ENCODE measurements around the gene ALDH4A1. TPM values are rescaled to one million over a fixed set of nuclear protein-coding genes. Genes with fewer than 3 reads are reported as not detected.

The ALDH4A1 gene
- total and polyA plus RNA-seq, 9 of the 15 experiments (the other 6 are each of a cell fraction or from before 2014, with no cell fraction given) = 0.27 to 31.4 (median 16.6) TPM

DNA sequence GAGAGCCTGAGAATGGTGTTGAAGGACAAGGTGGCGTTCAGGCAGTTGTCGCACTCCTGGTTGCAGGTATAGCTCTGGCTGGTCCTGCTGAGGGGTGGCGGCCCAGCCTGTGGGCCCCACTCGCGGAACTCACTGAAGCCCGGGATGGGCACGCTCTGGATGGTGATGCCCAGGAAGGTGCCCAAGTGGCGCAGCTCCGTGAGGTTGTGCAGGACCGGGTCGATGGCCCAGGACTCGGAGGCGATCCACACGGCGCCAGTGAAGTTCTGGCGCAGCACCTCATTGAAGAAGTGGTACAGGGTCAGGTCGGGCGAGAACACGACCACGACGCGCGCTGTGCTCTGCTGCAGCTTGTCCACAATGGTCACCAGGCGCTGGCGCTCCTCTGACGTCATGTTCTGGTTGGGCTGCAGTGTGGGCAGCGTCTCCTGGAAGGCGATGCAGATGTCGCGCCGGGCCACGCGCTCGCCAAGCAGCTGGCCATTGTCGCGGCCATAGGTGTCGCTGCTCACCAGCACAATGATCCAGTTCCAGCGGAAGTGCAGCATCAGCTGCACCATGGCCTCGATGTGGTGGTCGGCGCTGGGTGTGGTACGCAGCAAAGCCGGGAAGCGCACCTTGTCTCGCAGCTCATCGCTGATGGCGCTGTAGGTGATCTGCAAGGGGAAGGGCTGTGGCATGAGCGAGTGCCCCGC lies 47.9 kb downstream of the ALDH4A1 start (continued):
- TF ChIP-seq, protein P1, sequence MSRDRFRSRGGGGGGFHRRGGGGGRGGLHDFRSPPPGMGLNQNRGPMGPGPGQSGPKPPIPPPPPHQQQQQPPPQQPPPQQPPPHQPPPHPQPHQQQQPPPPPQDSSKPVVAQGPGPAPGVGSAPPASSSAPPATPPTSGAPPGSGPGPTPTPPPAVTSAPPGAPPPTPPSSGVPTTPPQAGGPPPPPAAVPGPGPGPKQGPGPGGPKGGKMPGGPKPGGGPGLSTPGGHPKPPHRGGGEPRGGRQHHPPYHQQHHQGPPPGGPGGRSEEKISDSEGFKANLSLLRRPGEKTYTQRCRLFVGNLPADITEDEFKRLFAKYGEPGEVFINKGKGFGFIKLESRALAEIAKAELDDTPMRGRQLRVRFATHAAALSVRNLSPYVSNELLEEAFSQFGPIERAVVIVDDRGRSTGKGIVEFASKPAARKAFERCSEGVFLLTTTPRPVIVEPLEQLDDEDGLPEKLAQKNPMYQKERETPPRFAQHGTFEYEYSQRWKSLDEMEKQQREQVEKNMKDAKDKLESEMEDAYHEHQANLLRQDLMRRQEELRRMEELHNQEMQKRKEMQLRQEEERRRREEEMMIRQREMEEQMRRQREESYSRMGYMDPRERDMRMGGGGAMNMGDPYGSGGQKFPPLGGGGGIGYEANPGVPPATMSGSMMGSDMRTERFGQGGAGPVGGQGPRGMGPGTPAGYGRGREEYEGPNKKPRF (IDR thresholded peaks at IDR 0.05; ENCODE audit: low read depth, low read length) = no peak
- peak; percentile 62; the same call in 1 of the 2 replicates for TF ChIP-seq HCFC1 (IDR thresholded peaks at IDR 0.05; ENCODE audit: low read depth, low read length)
- TF ChIP-seq SMAD4 (CRISPR knock-in tag; conservative IDR thresholded peaks at IDR 0.05) = no peak
- TF ChIP-seq, protein P2, sequence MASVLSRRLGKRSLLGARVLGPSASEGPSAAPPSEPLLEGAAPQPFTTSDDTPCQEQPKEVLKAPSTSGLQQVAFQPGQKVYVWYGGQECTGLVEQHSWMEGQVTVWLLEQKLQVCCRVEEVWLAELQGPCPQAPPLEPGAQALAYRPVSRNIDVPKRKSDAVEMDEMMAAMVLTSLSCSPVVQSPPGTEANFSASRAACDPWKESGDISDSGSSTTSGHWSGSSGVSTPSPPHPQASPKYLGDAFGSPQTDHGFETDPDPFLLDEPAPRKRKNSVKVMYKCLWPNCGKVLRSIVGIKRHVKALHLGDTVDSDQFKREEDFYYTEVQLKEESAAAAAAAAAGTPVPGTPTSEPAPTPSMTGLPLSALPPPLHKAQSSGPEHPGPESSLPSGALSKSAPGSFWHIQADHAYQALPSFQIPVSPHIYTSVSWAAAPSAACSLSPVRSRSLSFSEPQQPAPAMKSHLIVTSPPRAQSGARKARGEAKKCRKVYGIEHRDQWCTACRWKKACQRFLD (CRISPR knock-in tag; IDR thresholded peaks at IDR 0.05) = no peak
- TF ChIP-seq COPS2 (conservative IDR thresholded peaks at IDR 0.05) = no peak
- no peak for TF ChIP-seq PHF20 (IDR thresholded peaks at IDR 0.05; ENCODE audit: partially characterized antibody)
- TF ChIP-seq ETV5 (CRISPR knock-in tag; IDR thresholded peaks at IDR 0.05; ENCODE audit: low read depth) = no peak; the same call in 1 of the 2 replicates
- TF ChIP-seq ATF7 (IDR thresholded peaks at IDR 0.05) = peak; percentile 78; the same call in 1 of the 2 replicates
- TF ChIP-seq HDAC8 (tag; IDR thresholded peaks at IDR 0.05) = no peak
- peak; percentile 33 for TF ChIP-seq C11orf30 (IDR thresholded peaks at IDR 0.05; ENCODE audit: low read depth)
- 0 out of 2 replicates have a peak, but pooled peaks have one; percentile 33 for TF ChIP-seq SMC3 (conservative IDR thresholded peaks at IDR 0.05; ENCODE audit: insufficient read depth, low read depth, low read length)
- TF ChIP-seq CBX3 (IDR thresholded peaks at IDR 0.05; ENCODE audit: borderline replicate concordance in 1 of 2, low read length in 2 of 2) = peak in 1 of 2 experiments; percentile 21; a peak in 1 of 3 replicates
- TF ChIP-seq CBFA2T2 (conservative IDR thresholded peaks at IDR 0.05) = no peak
- no peak for TF ChIP-seq ARNT (IDR thresholded peaks at IDR 0.05)
- peak; percentile 76; the same call in 1 of the 2 replicates for TF ChIP-seq MTA1 (IDR thresholded peaks at IDR 0.05; ENCODE audit: borderline replicate concordance)
- TF ChIP-seq NCOA4 (IDR thresholded peaks at IDR 0.05; ENCODE audit: partially characterized antibody) = no peak
- TF ChIP-seq ZNF23 (CRISPR knock-in tag; IDR thresholded peaks at IDR 0.05) = no peak
- peak; percentile 66 for TF ChIP-seq ETV1 (tag; conservative IDR thresholded peaks at IDR 0.05; ENCODE audit: low read depth)
- peak; percentile 43 for TF ChIP-seq DACH1 (IDR thresholded peaks at IDR 0.05; ENCODE audit: partially characterized antibody)
- no peak for TF ChIP-seq MTA2 (IDR thresholded peaks at IDR 0.05; ENCODE audit: low read depth)
- TF ChIP-seq, protein P3, sequence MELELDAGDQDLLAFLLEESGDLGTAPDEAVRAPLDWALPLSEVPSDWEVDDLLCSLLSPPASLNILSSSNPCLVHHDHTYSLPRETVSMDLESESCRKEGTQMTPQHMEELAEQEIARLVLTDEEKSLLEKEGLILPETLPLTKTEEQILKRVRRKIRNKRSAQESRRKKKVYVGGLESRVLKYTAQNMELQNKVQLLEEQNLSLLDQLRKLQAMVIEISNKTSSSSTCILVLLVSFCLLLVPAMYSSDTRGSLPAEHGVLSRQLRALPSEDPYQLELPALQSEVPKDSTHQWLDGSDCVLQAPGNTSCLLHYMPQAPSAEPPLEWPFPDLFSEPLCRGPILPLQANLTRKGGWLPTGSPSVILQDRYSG (tag; conservative IDR thresholded peaks at IDR 0.05; ENCODE audit: low read depth) = no peak
- TF ChIP-seq, protein P4, sequence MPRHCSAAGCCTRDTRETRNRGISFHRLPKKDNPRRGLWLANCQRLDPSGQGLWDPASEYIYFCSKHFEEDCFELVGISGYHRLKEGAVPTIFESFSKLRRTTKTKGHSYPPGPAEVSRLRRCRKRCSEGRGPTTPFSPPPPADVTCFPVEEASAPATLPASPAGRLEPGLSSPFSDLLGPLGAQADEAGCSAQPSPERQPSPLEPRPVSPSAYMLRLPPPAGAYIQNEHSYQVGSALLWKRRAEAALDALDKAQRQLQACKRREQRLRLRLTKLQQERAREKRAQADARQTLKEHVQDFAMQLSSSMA (CRISPR knock-in tag; IDR thresholded peaks at IDR 0.05) = no peak
- no peak for TF ChIP-seq ZKSCAN3 (CRISPR knock-in tag; IDR thresholded peaks at IDR 0.05)
- TF ChIP-seq NRF1 (conservative IDR thresholded peaks at IDR 0.05 in 1 of 2, IDR thresholded peaks at IDR 0.05 in 1 of 2) = peak in 1 of 2 experiments; percentile 28; a peak in 2 of 4 replicates
- no peak for TF ChIP-seq ZFP30 (CRISPR knock-in tag; IDR thresholded peaks at IDR 0.05; ENCODE audit: borderline replicate concordance)
